Measurements from ENCODE around the gene CD79A.

GRCh38 chr19:41910992-41911888, 34.2 kb downstream of the CD79A start:
- TF ChIP-seq EZH2 (IDR thresholded peaks at IDR 0.05; ENCODE audit: low read depth) (no peak), CTCF (conservative IDR thresholded peaks at IDR 0.05) (no peak)

Data from PC-9 (cell line).